Keratinocyte (primary cell): ENCODE data around the gene CLN3. TPM values are rescaled to one million over a fixed set of nuclear protein-coding genes. Genes with fewer than 3 reads are reported as not detected.
"Not testable (repeated sequence)": the region's sequence is repeated elsewhere in the genome, so short reads cannot be mapped to it uniquely, and the experiment has no call there.

Source experiments
- DNase-seq: peaks from one replicate; pipeline ENCODE4 v3.0.0-alpha.2; 2011; ENCODE audit warnings: low read depth, missing footprints, low spot score
- FAIRE-seq: peaks from 2 replicates; lab custom pipeline; 2011; peaks lifted over from hg19 to GRCh38; lab: Jason Lieb, UNC
- H2AFZ ChIP-seq: 2 replicates; pipeline ENCODE4 v1.6.0; 2012; ENCODE audit warnings: low read length, control low read depth, inconsistent platforms; ENCODE audit not compliant: control insufficient read depth
- H3K27ac ChIP-seq: 2 replicates; pipeline ENCODE4 v1.5.1; 2011; ENCODE audit warnings: low read length; ENCODE audit not compliant: control insufficient read depth, insufficient read depth
- H3K27me3 ChIP-seq: 3 replicates; pipeline ENCODE4 v1.6.0; 2011; ENCODE audit warnings: low read length; ENCODE audit not compliant: control insufficient read depth, insufficient read depth; ENCODE audit errors: extremely low read depth
- H3K36me3 ChIP-seq, 2 experiments: 2 replicates in 1 of 2; 3 replicates in 1 of 2; pipeline ENCODE4 v1.5.1; 2011; ENCODE audit warnings: low read length in 2 of 2, mild to moderate bottlenecking in 1 of 2; ENCODE audit not compliant: control insufficient read depth in 2 of 2, insufficient read depth in 2 of 2; ENCODE audit errors: extremely low read depth in 1 of 2
- H3K4me1 ChIP-seq: 3 replicates; pipeline ENCODE4 v1.5.1; 2011; ENCODE audit warnings: low read length; ENCODE audit not compliant: control insufficient read depth, insufficient read depth; ENCODE audit errors: extremely low read depth
- H3K4me2 ChIP-seq: 3 replicates; pipeline ENCODE4 v1.6.0; 2011; ENCODE audit warnings: low read depth, low read length; ENCODE audit not compliant: control insufficient read depth, insufficient read depth; ENCODE audit errors: extremely low read depth
- H3K4me3 ChIP-seq, 3 experiments: fragments of 200-600 bp in 1 of 3; sonication (generic) in 1 of 3; 2 replicates in 2 of 3; 3 replicates in 1 of 3; pipeline ENCODE4 v1.5.1; 2011 to 2016; ENCODE audit warnings: low read length in 3 of 3, mild to moderate bottlenecking in 3 of 3, control low read depth in 2 of 3, inconsistent platforms in 1 of 3, low read depth in 1 of 3, mixed read lengths in 1 of 3, mixed run types in 1 of 3, moderate library complexity in 1 of 3; ENCODE audit not compliant: control insufficient read depth in 2 of 3, insufficient read depth in 2 of 3; ENCODE audit errors: extremely low read depth in 1 of 3
- H3K79me2 ChIP-seq: 2 replicates; pipeline ENCODE4 v1.6.0; 2012; ENCODE audit warnings: low read length; ENCODE audit not compliant: control insufficient read depth, insufficient read depth
- H3K9ac ChIP-seq: 3 replicates; pipeline ENCODE4 v1.6.0; 2011; ENCODE audit warnings: low read length; ENCODE audit not compliant: control insufficient read depth, insufficient read depth; ENCODE audit errors: extremely low read depth
- H3K9me1 ChIP-seq: 3 replicates; pipeline ENCODE4 v1.6.0; 2011; ENCODE audit warnings: low read length; ENCODE audit not compliant: control insufficient read depth, insufficient read depth; ENCODE audit errors: extremely low read depth
- H3K9me3 ChIP-seq: 2 replicates; pipeline ENCODE4 v1.5.1; 2012; ENCODE audit warnings: low read depth, low read length; ENCODE audit not compliant: control insufficient read depth
- H4K20me1 ChIP-seq: 3 replicates; pipeline ENCODE4 v1.6.0; 2011; ENCODE audit warnings: low read length; ENCODE audit not compliant: control insufficient read depth, insufficient read depth; ENCODE audit errors: extremely low read depth
- dilution Hi-C: fragments of 300-500 bp; cut with MboI; formaldehyde crosslinking; loops from one replicate; pipeline ENCODE4 v1.7.0; 2020; ENCODE audit warnings: low sequenced_read_pairs; ENCODE audit not compliant: extremely low pct_ligation_motif_present
- polyA plus RNA-seq, 5 experiments: library from polyadenylated mRNA; depleted of rRNA in 3 of 5; stranded (reverse) in 3 of 5; stranded (forward) in 1 of 5; unstranded in 1 of 5; fragments of >200 nt; gene quantifications; 1 replicate in 1 of 5; 2 replicates in 3 of 5; 3 replicates in 1 of 5; pipeline versions ENCODE4 v1.2.1 to v1.2.3, GENCODE V29; 2011 to 2012; ENCODE audit warnings: missing spikeins in 2 of 5, low read depth in 1 of 5, low replicate concordance in 1 of 5

Gene CLN3
- polyA plus RNA-seq, 1 donor (not counting 4 experiments of a cell fraction or from before 2014, with no cell fraction given): 12.6 TPM

DNA sequence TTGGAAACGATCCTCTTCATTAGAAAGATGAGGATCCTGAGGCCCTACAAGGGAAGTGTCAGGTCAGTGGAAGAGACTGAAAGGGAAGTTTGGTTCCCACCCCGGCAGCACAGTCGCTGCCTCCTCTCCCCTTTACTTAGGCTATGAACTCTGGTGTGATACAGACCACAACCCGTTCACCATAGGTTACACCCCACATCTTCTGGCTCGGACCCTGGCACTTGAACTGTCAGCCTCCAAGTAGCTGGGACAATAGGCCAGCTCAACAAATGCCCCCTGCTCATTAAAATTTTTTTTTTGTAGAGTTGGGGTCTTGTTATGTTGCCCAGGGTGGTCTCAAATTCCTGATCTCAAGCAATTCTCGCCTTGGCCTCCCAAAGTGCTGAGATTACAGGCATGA lies 47.9 kb downstream of the CLN3 start:
- dilution Hi-C loops, H3K9me1 ChIP-seq, H4K20me1 ChIP-seq, H3K4me2 ChIP-seq, FAIRE-seq, H3K36me3 ChIP-seq, H3K79me2 ChIP-seq, H3K27me3 ChIP-seq, H3K27ac ChIP-seq, H3K9ac ChIP-seq, H3K9me3 ChIP-seq, H3K4me1 ChIP-seq, H2AFZ ChIP-seq, H3K4me3 ChIP-seq, DNase-seq: not testable (repeated sequence)

DNA sequence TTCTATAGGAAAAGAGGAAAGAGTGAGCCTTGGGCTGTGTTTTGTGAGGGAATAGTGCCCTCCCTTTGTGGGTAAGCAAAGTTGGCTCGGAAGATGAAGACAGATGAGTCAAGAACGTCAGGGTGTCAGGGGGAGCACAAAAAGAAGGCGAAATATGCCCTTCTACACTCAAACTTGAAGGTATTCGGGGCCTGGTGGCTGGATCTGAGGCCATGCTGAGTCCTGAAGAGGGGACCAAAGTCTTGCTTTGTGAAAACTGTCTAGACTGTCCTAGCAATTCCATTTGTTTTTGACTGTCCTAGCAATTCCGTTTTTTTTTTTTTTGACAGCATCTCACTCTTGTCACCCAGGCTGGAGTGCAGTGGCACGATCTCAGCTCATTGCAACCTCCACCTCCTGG lies 53.0 kb downstream of the CLN3 start:
- H3K36me3 ChIP-seq, H3K27me3 ChIP-seq, H3K9me3 ChIP-seq, FAIRE-seq, H3K9me1 ChIP-seq, H3K27ac ChIP-seq, H3K9ac ChIP-seq, H3K4me2 ChIP-seq, dilution Hi-C loops, H3K4me1 ChIP-seq, H2AFZ ChIP-seq, DNase-seq, H3K4me3 ChIP-seq, H3K79me2 ChIP-seq, H4K20me1 ChIP-seq: not testable (repeated sequence)

DNA sequence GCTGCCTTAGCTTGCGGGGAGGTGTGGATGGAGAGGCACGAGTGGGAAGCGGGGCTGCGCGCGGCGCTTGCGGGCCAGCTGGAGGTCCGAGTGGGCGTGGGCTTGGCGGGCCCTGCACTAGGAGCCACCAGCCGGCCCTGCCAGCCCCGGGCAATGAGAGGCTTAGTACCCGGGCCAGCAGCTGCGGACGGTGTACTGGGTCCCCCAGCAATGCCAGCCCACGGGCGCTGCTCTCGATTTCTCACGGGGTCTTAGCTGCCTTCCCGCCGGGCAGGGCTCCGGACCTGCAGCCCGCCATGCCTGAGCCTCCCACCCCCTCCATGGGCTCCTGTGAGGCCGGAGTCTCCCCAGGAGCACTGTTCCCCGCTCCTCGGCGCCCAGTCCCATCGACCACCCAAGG lies 56.5 kb downstream of the CLN3 start:
- not testable (repeated sequence) for H3K79me2 ChIP-seq, DNase-seq

More for the DNA sequence above, 56.5 kb downstream of the CLN3 start:
- FAIRE-seq, H3K4me1 ChIP-seq, H3K27ac ChIP-seq, H3K4me3 ChIP-seq, H3K9ac ChIP-seq, H3K27me3 ChIP-seq, H3K36me3 ChIP-seq, dilution Hi-C loops, H3K4me2 ChIP-seq, H2AFZ ChIP-seq, H4K20me1 ChIP-seq, H3K9me1 ChIP-seq, H3K9me3 ChIP-seq: not testable (repeated sequence)

Other genes starting within 250 kb of the CLN3 start
- gene SBK1, start 199.5 kb downstream of the CLN3 start, polyA plus RNA-seq: 0.01 to 0.04 TPM (median 0.03 TPM) in 3 replicates
- gene NPIPB6, start 128.6 kb downstream of the CLN3 start, polyA plus RNA-seq: 0.09 to 0.40 TPM (median 0.38 TPM) in 3 replicates
- gene EIF3CL, start 88.2 kb downstream of the CLN3 start, polyA plus RNA-seq: 50.8 to 148 TPM (median 91.8 TPM) in 3 replicates
- gene NPIPB7, start 19.7 kb downstream of the CLN3 start, polyA plus RNA-seq: 0.15 to 0.18 TPM in 2 of 3 replicates, not detected in the other
- gene APOBR, start 2.6 kb upstream of the CLN3 start, polyA plus RNA-seq: 0.03 to 0.04 TPM in 2 of 3 replicates, not detected in the other
- gene IL27, start 14.8 kb upstream of the CLN3 start, polyA plus RNA-seq: not detected in 3 replicates
- 23.0 to 156 TPM (median 126 TPM) in 3 replicates for gene NUPR1, start 46.9 kb upstream of the CLN3 start, polyA plus RNA-seq
- gene SGF29, start 61.8 kb upstream of the CLN3 start, polyA plus RNA-seq: 1.4 to 4.7 TPM (median 3.0 TPM) in 3 replicates
- gene SULT1A2, start 105.0 kb upstream of the CLN3 start, polyA plus RNA-seq: 0.10 TPM in 1 of 3 replicates, not detected in the others
- 0.96 to 1.6 TPM (median 1.2 TPM) in 3 replicates for gene SULT1A1, start 118.0 kb upstream of the CLN3 start, polyA plus RNA-seq
- gene NPIPB8, start 146.0 kb upstream of the CLN3 start, polyA plus RNA-seq: 0.41 to 0.49 TPM in 2 of 3 replicates, not detected in the other
- 285 to 510 TPM (median 314 TPM) in 3 replicates for gene EIF3C, start 219.4 kb upstream of the CLN3 start, polyA plus RNA-seq